ENCODE measurements around the gene MCF2L2.

DNA sequence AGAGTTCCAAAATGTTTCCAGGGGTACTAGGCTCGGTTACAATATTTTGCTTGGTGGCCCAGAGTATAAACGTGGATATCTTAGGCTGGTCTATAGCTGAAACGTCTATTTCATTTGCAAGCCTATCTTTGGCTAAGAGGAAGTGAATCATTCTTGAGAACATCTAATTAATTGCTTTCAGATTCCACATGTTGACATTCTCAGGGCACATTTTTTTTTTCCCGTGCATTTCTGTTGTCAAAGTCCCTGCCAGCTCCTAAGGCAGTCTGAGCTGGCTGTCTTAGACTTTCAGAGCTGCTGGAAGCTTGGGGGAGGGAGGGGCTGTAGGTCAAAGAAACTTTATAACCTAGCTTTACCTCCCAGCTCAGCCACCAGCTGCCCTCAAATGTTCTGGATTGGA is 242.7 kb downstream of the MCF2L2 start:
- TF ChIP-seq MAFK (IDR thresholded peaks at IDR 0.05; ENCODE audit: partially characterized antibody) (no peak), POLR2A (IDR thresholded peaks at IDR 0.05; ENCODE audit: low read length) (no peak), EP300 (IDR thresholded peaks at IDR 0.05) (no peak), HOXB5 (CRISPR knock-in tag; IDR thresholded peaks at IDR 0.05) (no peak), HDAC2 (IDR thresholded peaks at IDR 0.05) (no peak), RAD21 (conservative IDR thresholded peaks at IDR 0.05 in 1 of 2, IDR thresholded peaks at IDR 0.05 in 1 of 2) (no peak), RCOR1 (IDR thresholded peaks at IDR 0.05; ENCODE audit: low read depth, low read length) (no peak), KDM1A (IDR thresholded peaks at IDR 0.05; ENCODE audit: low read depth) (no peak)
- TF ChIP-seq, protein P1, sequence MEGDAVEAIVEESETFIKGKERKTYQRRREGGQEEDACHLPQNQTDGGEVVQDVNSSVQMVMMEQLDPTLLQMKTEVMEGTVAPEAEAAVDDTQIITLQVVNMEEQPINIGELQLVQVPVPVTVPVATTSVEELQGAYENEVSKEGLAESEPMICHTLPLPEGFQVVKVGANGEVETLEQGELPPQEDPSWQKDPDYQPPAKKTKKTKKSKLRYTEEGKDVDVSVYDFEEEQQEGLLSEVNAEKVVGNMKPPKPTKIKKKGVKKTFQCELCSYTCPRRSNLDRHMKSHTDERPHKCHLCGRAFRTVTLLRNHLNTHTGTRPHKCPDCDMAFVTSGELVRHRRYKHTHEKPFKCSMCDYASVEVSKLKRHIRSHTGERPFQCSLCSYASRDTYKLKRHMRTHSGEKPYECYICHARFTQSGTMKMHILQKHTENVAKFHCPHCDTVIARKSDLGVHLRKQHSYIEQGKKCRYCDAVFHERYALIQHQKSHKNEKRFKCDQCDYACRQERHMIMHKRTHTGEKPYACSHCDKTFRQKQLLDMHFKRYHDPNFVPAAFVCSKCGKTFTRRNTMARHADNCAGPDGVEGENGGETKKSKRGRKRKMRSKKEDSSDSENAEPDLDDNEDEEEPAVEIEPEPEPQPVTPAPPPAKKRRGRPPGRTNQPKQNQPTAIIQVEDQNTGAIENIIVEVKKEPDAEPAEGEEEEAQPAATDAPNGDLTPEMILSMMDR (IDR thresholded peaks at IDR 0.05) = no peak
- TF ChIP-seq, protein P2, sequence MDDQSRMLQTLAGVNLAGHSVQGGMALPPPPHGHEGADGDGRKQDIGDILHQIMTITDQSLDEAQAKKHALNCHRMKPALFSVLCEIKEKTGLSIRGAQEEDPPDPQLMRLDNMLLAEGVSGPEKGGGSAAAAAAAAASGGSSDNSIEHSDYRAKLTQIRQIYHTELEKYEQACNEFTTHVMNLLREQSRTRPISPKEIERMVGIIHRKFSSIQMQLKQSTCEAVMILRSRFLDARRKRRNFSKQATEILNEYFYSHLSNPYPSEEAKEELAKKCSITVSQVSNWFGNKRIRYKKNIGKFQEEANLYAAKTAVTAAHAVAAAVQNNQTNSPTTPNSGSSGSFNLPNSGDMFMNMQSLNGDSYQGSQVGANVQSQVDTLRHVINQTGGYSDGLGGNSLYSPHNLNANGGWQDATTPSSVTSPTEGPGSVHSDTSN (IDR thresholded peaks at IDR 0.05) = no peak
- TF ChIP-seq, protein P3, sequence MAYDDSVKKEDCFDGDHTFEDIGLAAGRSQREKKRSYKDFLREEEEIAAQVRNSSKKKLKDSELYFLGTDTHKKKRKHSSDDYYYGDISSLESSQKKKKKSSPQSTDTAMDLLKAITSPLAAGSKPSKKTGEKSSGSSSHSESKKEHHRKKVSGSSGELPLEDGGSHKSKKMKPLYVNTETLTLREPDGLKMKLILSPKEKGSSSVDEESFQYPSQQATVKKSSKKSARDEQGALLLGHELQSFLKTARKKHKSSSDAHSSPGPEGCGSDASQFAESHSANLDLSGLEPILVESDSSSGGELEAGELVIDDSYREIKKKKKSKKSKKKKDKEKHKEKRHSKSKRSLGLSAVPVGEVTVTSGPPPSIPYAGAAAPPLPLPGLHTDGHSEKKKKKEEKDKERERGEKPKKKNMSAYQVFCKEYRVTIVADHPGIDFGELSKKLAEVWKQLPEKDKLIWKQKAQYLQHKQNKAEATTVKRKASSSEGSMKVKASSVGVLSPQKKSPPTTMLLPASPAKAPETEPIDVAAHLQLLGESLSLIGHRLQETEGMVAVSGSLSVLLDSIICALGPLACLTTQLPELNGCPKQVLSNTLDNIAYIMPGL (CRISPR knock-in tag; IDR thresholded peaks at IDR 0.05; ENCODE audit: borderline replicate concordance) = no peak
- TF ChIP-seq, protein P4, sequence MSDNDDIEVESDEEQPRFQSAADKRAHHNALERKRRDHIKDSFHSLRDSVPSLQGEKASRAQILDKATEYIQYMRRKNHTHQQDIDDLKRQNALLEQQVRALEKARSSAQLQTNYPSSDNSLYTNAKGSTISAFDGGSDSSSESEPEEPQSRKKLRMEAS (IDR thresholded peaks at IDR 0.05) = no peak
- TF ChIP-seq, protein P5, sequence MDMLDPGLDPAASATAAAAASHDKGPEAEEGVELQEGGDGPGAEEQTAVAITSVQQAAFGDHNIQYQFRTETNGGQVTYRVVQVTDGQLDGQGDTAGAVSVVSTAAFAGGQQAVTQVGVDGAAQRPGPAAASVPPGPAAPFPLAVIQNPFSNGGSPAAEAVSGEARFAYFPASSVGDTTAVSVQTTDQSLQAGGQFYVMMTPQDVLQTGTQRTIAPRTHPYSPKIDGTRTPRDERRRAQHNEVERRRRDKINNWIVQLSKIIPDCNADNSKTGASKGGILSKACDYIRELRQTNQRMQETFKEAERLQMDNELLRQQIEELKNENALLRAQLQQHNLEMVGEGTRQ (IDR thresholded peaks at IDR 0.05) = no peak
